Panc1 (cell line): ENCODE results near the gene DPAGT1. TPM values are rescaled to one million over a fixed set of nuclear protein-coding genes. Genes with fewer than 3 reads are reported as not detected.
"Not testable (repeated sequence)": the region's sequence is repeated elsewhere in the genome, so short reads cannot be mapped to it uniquely, and the experiment has no call there.

Experiments
- ATAC-seq: fragments of 200-7000 bp; cut with Tn5 transposase; 2 replicates; pipeline ENCODE4 v1.9.1; 2020; ENCODE audit warnings: mild to moderate bottlenecking, moderate library complexity
- BruUV-seq: library from RNA; stranded (reverse); fragments of 400-500 nt; replicated peaks from 2 replicates; lab custom pipeline; 2021; lab: Mats Ljungman, UMichigan
- CTCF ChIA-PET: fragments of 300-600 bp; sonication (Branson Sonifier 250); formaldehyde crosslinking; loops from one replicate; lab custom pipeline; 2022; ENCODE audit warnings: antibody characterized with exemption; lab: Charles Lee
- POLR2A ChIA-PET: fragments of 300-600 bp; sonication (Branson Sonifier 250); formaldehyde crosslinking; loops from one replicate; lab custom pipeline; 2022; ENCODE audit warnings: antibody characterized with exemption; lab: Charles Lee
- DNase-seq: peaks from one replicate; pipeline ENCODE4 v3.0.0-alpha.2; 2010; ENCODE audit warnings: low read depth, low spot score
- H3K27ac ChIP-seq: 2 replicates; pipeline ENCODE4 v1.5.1; 2011; ENCODE audit warnings: mild to moderate bottlenecking, low read length, inconsistent platforms
- H3K27me3 ChIP-seq: fragments of 200-500 bp; sonication (Bioruptor generic); 2 replicates; pipeline ENCODE4 v1.6.0; 2014; ENCODE audit warnings: low read length, inconsistent platforms; ENCODE audit not compliant: control insufficient read depth, insufficient read depth
- H3K36me3 ChIP-seq: fragments of 200-500 bp; sonication (Bioruptor generic); 2 replicates; pipeline ENCODE4 v1.5.1; 2014; ENCODE audit warnings: inconsistent platforms, mild to moderate bottlenecking, low read length, moderate library complexity; ENCODE audit not compliant: control insufficient read depth, insufficient read depth
- H3K4me1 ChIP-seq: 2 replicates; pipeline ENCODE4 v1.5.1; 2011; ENCODE audit warnings: inconsistent platforms, mild to moderate bottlenecking, low read length, moderate library complexity; ENCODE audit not compliant: control insufficient read depth, insufficient read depth
- H3K4me3 ChIP-seq, 2 experiments: 2 replicates each; pipeline ENCODE4 v1.5.1; 2011 to 2012; ENCODE audit warnings: low read depth in 2 of 2, low read length in 2 of 2, mild to moderate bottlenecking in 2 of 2, inconsistent platforms in 1 of 2, moderate library complexity in 1 of 2
- H3K9me3 ChIP-seq: fragments of 200-500 bp; sonication (Bioruptor generic); 2 replicates; pipeline ENCODE4 v1.5.1; 2014; ENCODE audit warnings: low read depth, mild to moderate bottlenecking, inconsistent platforms, low read length, moderate library complexity; ENCODE audit not compliant: control insufficient read depth, insufficient read depth
- POLR2AphosphoS5 ChIP-seq: IDR thresholded peaks from 2 replicates; pipeline ENCODE4 v1.6.1; 2012; ENCODE audit warnings: mild to moderate bottlenecking, low read depth, low read length, moderate library complexity
- SIN3A ChIP-seq: IDR thresholded peaks from 2 replicates; pipeline ENCODE4 v1.6.1; 2012; ENCODE audit warnings: low read depth, mild to moderate bottlenecking, low read length, moderate library complexity, borderline replicate concordance; ENCODE audit not compliant: insufficient read depth
- TCF7L2 ChIP-seq: IDR thresholded peaks from 2 replicates; pipeline ENCODE4 v1.6.1; 2011; ENCODE audit warnings: mild to moderate bottlenecking, low read depth, low read length, inconsistent platforms
- in situ Hi-C: cut with HindIII; loops from 2 replicates; pipeline ENCODE4 v1.10.0; 2016; ENCODE audit warnings: low sequenced_read_pairs, low pct_unique_long_range_greater_than_20kb
- intact Hi-C: fragments of 100-400 bp; cut with micrococcal nuclease; formaldehyde crosslinking; loops from one replicate; pipeline ENCODE4 v1.10.0; 2022; ENCODE audit not compliant: unreplicated experiment
- total RNA-seq: library from RNA; stranded (reverse); gene quantifications from one replicate; pipeline ENCODE4 v1.2.1, GENCODE V29; 2021; ENCODE audit not compliant: unreplicated experiment
- TF ChIP-seq, protein P1 (sequence below): fragments of 450-650 bp; IDR thresholded peaks from 2 replicates; pipeline ENCODE4 v1.5.1; 2017; ENCODE audit warnings: mild to moderate bottlenecking
- TF ChIP-seq, protein P2 (sequence below), 2 experiments: IDR thresholded peaks; 2 replicates each; pipeline ENCODE4 v1.6.1; 2011 to 2012; ENCODE audit warnings: low read depth in 2 of 2, control low read depth in 1 of 2, low read length in 1 of 2, mild to moderate bottlenecking in 1 of 2, moderate library complexity in 1 of 2; ENCODE audit not compliant: insufficient read depth in 1 of 2

Gene DPAGT1
- total RNA-seq, 1 experiment from 2014 or later, result 72.1 TPM

DNA sequence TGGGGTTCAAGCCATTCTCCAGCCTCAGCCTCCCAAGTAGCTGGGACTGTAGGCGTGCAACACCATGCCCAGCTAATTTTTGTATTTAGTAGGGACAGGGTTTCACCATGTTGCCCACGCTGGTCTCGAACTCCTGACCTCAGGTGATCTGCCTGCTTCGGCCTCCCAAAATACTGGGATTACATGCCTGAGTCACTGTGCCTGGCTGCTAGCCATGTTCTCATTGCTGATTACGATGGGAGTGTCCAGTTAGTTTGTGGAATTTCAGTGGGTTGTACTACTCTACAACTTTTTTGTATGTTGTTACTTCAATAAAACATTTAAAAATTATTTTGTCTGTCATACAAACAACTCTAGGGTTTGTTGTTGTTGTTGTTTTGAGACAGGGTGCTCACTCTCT is 38.9 kb downstream of the DPAGT1 start:
- no peaks in the 10 kb centered on the region; the same call in 1 of the 2 replicates for H3K36me3 ChIP-seq
- CTCF ChIA-PET, result no interaction called here
- intact Hi-C loops (no loop called here), in situ Hi-C loops (no loop called here)
- H3K27me3 ChIP-seq, result no peaks in the 10 kb centered on the region
- no peaks in the 10 kb centered on the region for H3K9me3 ChIP-seq
- no peak overlapping the region for H3K27ac ChIP-seq
- H3K4me3 ChIP-seq, result no peak overlapping the region
- BruUV-seq, result no TSS peak
- DNase-seq (no peak), ATAC-seq (no peak)
- peaks cover 6% of the 10 kb centered on the region; the same call in 1 of the 2 replicates for H3K4me1 ChIP-seq
- no peak for TF ChIP-seq TCF7L2
- TF ChIP-seq, protein P1, sequence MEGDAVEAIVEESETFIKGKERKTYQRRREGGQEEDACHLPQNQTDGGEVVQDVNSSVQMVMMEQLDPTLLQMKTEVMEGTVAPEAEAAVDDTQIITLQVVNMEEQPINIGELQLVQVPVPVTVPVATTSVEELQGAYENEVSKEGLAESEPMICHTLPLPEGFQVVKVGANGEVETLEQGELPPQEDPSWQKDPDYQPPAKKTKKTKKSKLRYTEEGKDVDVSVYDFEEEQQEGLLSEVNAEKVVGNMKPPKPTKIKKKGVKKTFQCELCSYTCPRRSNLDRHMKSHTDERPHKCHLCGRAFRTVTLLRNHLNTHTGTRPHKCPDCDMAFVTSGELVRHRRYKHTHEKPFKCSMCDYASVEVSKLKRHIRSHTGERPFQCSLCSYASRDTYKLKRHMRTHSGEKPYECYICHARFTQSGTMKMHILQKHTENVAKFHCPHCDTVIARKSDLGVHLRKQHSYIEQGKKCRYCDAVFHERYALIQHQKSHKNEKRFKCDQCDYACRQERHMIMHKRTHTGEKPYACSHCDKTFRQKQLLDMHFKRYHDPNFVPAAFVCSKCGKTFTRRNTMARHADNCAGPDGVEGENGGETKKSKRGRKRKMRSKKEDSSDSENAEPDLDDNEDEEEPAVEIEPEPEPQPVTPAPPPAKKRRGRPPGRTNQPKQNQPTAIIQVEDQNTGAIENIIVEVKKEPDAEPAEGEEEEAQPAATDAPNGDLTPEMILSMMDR, result no peak
- TF ChIP-seq POLR2AphosphoS5, result no peak
- TF ChIP-seq, protein P2, sequence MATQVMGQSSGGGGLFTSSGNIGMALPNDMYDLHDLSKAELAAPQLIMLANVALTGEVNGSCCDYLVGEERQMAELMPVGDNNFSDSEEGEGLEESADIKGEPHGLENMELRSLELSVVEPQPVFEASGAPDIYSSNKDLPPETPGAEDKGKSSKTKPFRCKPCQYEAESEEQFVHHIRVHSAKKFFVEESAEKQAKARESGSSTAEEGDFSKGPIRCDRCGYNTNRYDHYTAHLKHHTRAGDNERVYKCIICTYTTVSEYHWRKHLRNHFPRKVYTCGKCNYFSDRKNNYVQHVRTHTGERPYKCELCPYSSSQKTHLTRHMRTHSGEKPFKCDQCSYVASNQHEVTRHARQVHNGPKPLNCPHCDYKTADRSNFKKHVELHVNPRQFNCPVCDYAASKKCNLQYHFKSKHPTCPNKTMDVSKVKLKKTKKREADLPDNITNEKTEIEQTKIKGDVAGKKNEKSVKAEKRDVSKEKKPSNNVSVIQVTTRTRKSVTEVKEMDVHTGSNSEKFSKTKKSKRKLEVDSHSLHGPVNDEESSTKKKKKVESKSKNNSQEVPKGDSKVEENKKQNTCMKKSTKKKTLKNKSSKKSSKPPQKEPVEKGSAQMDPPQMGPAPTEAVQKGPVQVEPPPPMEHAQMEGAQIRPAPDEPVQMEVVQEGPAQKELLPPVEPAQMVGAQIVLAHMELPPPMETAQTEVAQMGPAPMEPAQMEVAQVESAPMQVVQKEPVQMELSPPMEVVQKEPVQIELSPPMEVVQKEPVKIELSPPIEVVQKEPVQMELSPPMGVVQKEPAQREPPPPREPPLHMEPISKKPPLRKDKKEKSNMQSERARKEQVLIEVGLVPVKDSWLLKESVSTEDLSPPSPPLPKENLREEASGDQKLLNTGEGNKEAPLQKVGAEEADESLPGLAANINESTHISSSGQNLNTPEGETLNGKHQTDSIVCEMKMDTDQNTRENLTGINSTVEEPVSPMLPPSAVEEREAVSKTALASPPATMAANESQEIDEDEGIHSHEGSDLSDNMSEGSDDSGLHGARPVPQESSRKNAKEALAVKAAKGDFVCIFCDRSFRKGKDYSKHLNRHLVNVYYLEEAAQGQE (IDR thresholded peaks at IDR 0.05; ENCODE audit: insufficient read depth in 1 of 2, low read depth in 2 of 2, low read length in 1 of 2), result no peak
- TF ChIP-seq SIN3A, result no peak
- POLR2A ChIA-PET, result no interaction called here

DNA sequence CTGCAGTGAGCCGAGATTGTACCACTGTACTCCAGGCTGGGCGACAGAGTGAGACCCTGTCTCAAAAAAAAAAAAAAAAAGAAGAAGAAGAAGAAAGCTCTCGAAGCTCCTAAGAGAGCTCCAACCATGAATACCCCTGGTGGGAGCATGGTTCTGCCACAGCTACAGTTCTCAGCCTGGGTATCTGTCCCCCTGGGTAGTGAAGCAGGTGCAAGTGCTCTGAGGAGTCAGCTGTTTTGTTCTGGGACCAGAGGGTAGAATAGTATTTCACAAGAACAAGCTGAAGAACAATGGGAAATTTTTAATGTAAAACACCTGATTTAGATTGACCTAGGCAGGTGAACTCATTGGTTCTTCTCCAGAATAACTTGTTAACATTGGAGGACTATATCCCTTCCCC is 40.4 kb downstream of the DPAGT1 start:
- Histone ChIP-seq H3K4me3 (no peak overlapping the region), H3K36me3 (peaks cover 2% of the 10 kb centered on the region; the same call in 1 of the 2 replicates), H3K27ac (no peak overlapping the region), H3K9me3 (no peaks in the 10 kb centered on the region), H3K4me1 (peaks cover 3% of the 10 kb centered on the region; the same call in 1 of the 2 replicates), H3K27me3 (no peaks in the 10 kb centered on the region)
- no TSS peak for BruUV-seq
- DNase-seq, result no peak
- CTCF ChIA-PET, result no interaction called here
- TF ChIP-seq, protein P1, result no peak
- TF ChIP-seq TCF7L2, result no peak
- TF ChIP-seq, protein P2 (IDR thresholded peaks at IDR 0.05; ENCODE audit: insufficient read depth in 1 of 2, low read depth in 2 of 2, low read length in 1 of 2), result no peak
- no peak for TF ChIP-seq SIN3A
- TF ChIP-seq POLR2AphosphoS5, result no peak
- POLR2A ChIA-PET, result interaction anchor here (0.6 to 0.7 kb wide), 2 partner anchors 168 to 260 kb away, joined by 5 to 8 read pairs; no protein-coding TSS in a partner anchor
- ATAC-seq, result no peak
- intact Hi-C loops (no loop called here), in situ Hi-C loops (no loop called here)

GRCh38 chr11:119059128-119059527 is 42.5 kb downstream of the DPAGT1 start:
- H3K4me3 ChIP-seq, BruUV-seq, H3K9me3 ChIP-seq, H3K27me3 ChIP-seq, DNase-seq, H3K27ac ChIP-seq, in situ Hi-C loops, H3K4me1 ChIP-seq, ATAC-seq, intact Hi-C loops, H3K36me3 ChIP-seq: not testable (repeated sequence)
- POLR2A ChIA-PET, result interaction anchor here (1.2 kb wide), 1 partner anchor 8 kb away, joined by 3 read pairs; the partner anchor contains the start of gene VPS11
- CTCF ChIA-PET, result interaction anchor here (0.7 kb wide), 1 partner anchor 40 kb away, joined by 3 read pairs; no protein-coding TSS in a partner anchor
